C4-2B (cell line): ENCODE data around the gene CEP97.
"Not testable (repeated sequence)": the region's sequence is repeated elsewhere in the genome, so short reads cannot be mapped to it uniquely, and the experiment has no call there.

ENCODE experiments used
- CTCF ChIP-seq: fragments of 450-650 bp; conservative IDR thresholded peaks from 2 replicates; pipeline ENCODE4 v1.5.1; 2017; ENCODE audit warnings: mild to moderate bottlenecking
- ZFX ChIP-seq: fragments of 450-650 bp; IDR thresholded peaks from 2 replicates; pipeline ENCODE4 v1.6.1; 2017

- TF ChIP-seq CTCF, ZFX: not testable (repeated sequence)
These were observed 29.6 kb upstream of the CEP97 start for GRCh38 chr3:101694836-101695235.
